Kidney epithelial cell (primary cell): ENCODE measurements around the gene PIAS1. TPM values are rescaled to one million over a fixed set of nuclear protein-coding genes. Genes with fewer than 3 reads are reported as not detected.

Experiments used
- DNase-seq: peaks from one replicate; pipeline ENCODE4 v3.0.0-alpha.2; 2010; ENCODE audit warnings: low read depth
- H3K27me3 ChIP-seq: 2 replicates; pipeline ENCODE4 v1.6.0; 2011; ENCODE audit warnings: low read length; ENCODE audit not compliant: control insufficient read depth, insufficient read depth
- H3K36me3 ChIP-seq: 2 replicates; pipeline ENCODE4 v1.5.1; 2011; ENCODE audit warnings: low read length; ENCODE audit not compliant: control insufficient read depth, insufficient read depth
- H3K4me3 ChIP-seq: 2 replicates; pipeline ENCODE4 v1.5.1; 2011; ENCODE audit warnings: low read depth, mild to moderate bottlenecking, control low read depth, low read length
- CTCF ChIP-seq: IDR thresholded peaks from 2 replicates; pipeline ENCODE4 v1.5.1; 2011; ENCODE audit warnings: mild to moderate bottlenecking, moderate library complexity, low read length, control low read depth, inconsistent platforms; ENCODE audit not compliant: insufficient read depth, poor library complexity, severe bottlenecking
- total RNA-seq: library from RNA; depleted of rRNA; stranded (reverse); fragments of >200 nt; gene quantifications from 2 replicates; pipeline ENCODE4 v1.2.3, GENCODE V29; 2015

The PIAS1 gene
- total RNA-seq, 1 donor from 2014 or later, result 8.6 TPM

- Histone ChIP-seq H3K27me3 (no peaks in the 10 kb centered on the region), H3K4me3 (no peak overlapping the region), H3K36me3 (no peaks in the 10 kb centered on the region)
- no peak for TF ChIP-seq CTCF
- DNase-seq, result peak; percentile 14
Measured at GRCh38 chr15:68017201-68017600, 36.9 kb upstream of the PIAS1 start.

GRCh38 chr15:68018797-68019444 is 35.2 kb upstream of the PIAS1 start:
- no peaks in the 10 kb centered on the region for H3K36me3 ChIP-seq
- H3K27me3 ChIP-seq, result no peaks in the 10 kb centered on the region
- H3K4me3 ChIP-seq, result no peak overlapping the region
- no peak for TF ChIP-seq CTCF
- DNase-seq, result no peak

GRCh38 chr15:68019814-68020525 is 34.1 kb upstream of the PIAS1 start:
- no peak for DNase-seq
- TF ChIP-seq CTCF, result no peak
- no peaks in the 10 kb centered on the region for H3K36me3 ChIP-seq
- no peak overlapping the region for H3K4me3 ChIP-seq
- H3K27me3 ChIP-seq, result no peaks in the 10 kb centered on the region

- Histone ChIP-seq H3K36me3 (no peaks in the 10 kb centered on the region), H3K27me3 (no peaks in the 10 kb centered on the region), H3K4me3 (no peak overlapping the region)
- no peak for DNase-seq
- no peak for TF ChIP-seq CTCF
Measured at GRCh38 chr15:68020685-68021084, 33.4 kb upstream of the PIAS1 start.

GRCh38 chr15:68022061-68022460 is 32.1 kb upstream of the PIAS1 start:
- DNase-seq, result no peak
- no peaks in the 10 kb centered on the region for H3K27me3 ChIP-seq
- TF ChIP-seq CTCF, result no peak
- no peak overlapping the region for H3K4me3 ChIP-seq
- no peaks in the 10 kb centered on the region for H3K36me3 ChIP-seq
